ENCODE data around the gene STAT1.

The STAT1 gene

DNA sequence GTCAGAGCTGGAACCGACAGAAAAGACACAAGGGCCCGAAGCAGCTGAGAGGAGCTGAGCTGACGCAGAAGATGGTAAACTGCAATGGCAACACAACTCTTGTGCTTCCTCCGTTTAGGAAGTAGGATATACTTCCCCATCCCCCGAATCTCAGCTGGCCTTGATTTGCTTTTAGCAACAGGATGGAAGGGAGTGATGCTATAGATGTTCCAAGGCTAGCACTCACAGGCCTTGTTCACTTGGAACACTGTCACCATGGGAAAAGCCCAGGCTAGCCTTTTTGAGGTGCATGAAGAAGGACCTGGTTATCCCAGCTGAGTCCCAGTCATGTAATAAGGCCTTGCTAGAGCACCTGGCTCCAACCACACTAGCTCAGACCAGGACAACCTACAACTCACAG lies 26.0 kb downstream of the STAT1 start:
- in situ Hi-C loops (cut with HindIII; ENCODE audit: low sequenced_read_pairs): no loop called here
- DNase-seq (ENCODE audit: low read depth, low spot score): no peak
- TF ChIP-seq, protein P1, sequence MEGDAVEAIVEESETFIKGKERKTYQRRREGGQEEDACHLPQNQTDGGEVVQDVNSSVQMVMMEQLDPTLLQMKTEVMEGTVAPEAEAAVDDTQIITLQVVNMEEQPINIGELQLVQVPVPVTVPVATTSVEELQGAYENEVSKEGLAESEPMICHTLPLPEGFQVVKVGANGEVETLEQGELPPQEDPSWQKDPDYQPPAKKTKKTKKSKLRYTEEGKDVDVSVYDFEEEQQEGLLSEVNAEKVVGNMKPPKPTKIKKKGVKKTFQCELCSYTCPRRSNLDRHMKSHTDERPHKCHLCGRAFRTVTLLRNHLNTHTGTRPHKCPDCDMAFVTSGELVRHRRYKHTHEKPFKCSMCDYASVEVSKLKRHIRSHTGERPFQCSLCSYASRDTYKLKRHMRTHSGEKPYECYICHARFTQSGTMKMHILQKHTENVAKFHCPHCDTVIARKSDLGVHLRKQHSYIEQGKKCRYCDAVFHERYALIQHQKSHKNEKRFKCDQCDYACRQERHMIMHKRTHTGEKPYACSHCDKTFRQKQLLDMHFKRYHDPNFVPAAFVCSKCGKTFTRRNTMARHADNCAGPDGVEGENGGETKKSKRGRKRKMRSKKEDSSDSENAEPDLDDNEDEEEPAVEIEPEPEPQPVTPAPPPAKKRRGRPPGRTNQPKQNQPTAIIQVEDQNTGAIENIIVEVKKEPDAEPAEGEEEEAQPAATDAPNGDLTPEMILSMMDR (IDR thresholded peaks at IDR 0.05; ENCODE audit: low read depth, low read length): no peak
- H3K4me3 ChIP-seq (ENCODE audit: low read depth, low read length): no peak overlapping the region

- in situ Hi-C loops (cut with HindIII; ENCODE audit: low sequenced_read_pairs): no loop called here
- H3K4me3 ChIP-seq (ENCODE audit: low read depth, low read length): no peak overlapping the region
- TF ChIP-seq, protein P1 (IDR thresholded peaks at IDR 0.05; ENCODE audit: low read depth, low read length): no peak
- no peak for DNase-seq (ENCODE audit: low read depth, low spot score)
These were observed 26.9 kb downstream of the STAT1 start for GRCh38 chr2:190987116-190987515.

GRCh38 chr2:190986221-190986953 lies 27.6 kb downstream of the STAT1 start:
- TF ChIP-seq, protein P1 (IDR thresholded peaks at IDR 0.05; ENCODE audit: low read depth, low read length): no peak
- no peak for DNase-seq (ENCODE audit: low read depth, low spot score)
- in situ Hi-C loops (cut with HindIII; ENCODE audit: low sequenced_read_pairs): no loop called here
- H3K4me3 ChIP-seq (ENCODE audit: low read depth, low read length): no peak overlapping the region

GRCh38 chr2:190984595-190984994 lies 29.4 kb downstream of the STAT1 start:
- TF ChIP-seq, protein P1 (IDR thresholded peaks at IDR 0.05; ENCODE audit: low read depth, low read length): no peak
- in situ Hi-C loops (cut with HindIII; ENCODE audit: low sequenced_read_pairs): no loop called here
- no peak overlapping the region for H3K4me3 ChIP-seq (ENCODE audit: low read depth, low read length)
- peak; percentile 75 for DNase-seq (ENCODE audit: low read depth, low spot score)

GRCh38 chr2:190982262-190983034 lies 31.5 kb downstream of the STAT1 start:
- no peak for DNase-seq (ENCODE audit: low read depth, low spot score)
- TF ChIP-seq, protein P1 (IDR thresholded peaks at IDR 0.05; ENCODE audit: low read depth, low read length): no peak
- H3K4me3 ChIP-seq (ENCODE audit: low read depth, low read length): no peak overlapping the region
- in situ Hi-C loops (cut with HindIII; ENCODE audit: low sequenced_read_pairs): no loop called here

DNA sequence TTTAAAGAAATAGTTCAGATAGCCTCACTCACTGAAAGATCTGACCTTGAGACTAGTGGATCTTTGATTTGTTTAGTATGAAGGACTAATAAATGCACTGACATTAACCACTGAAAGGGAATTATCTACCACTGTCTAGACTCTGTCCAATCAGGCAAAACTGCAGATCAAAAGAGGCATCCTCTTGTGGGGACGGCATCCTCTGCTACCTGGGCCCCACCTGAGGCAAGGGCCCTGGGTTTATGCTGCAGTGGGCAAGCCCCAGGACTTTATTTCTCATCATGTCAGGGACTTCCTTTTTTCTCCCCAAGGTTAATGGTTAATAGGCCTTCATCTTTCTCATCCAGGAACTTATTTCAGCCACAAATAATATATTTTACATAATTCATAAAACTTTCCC lies 32.2 kb downstream of the STAT1 start:
- in situ Hi-C loops (cut with HindIII; ENCODE audit: low sequenced_read_pairs): no loop called here
- TF ChIP-seq, protein P1 (IDR thresholded peaks at IDR 0.05; ENCODE audit: low read depth, low read length): no peak
- no peak overlapping the region for H3K4me3 ChIP-seq (ENCODE audit: low read depth, low read length)
- DNase-seq (ENCODE audit: low read depth, low spot score): no peak

Measured in astrocyte of the spinal cord (primary cell).